Karpas-422 (cell line): ENCODE data around the gene ZNF264. TPM values are rescaled to one million over a fixed set of nuclear protein-coding genes. Genes with fewer than 3 reads are reported as not detected.
"Not testable (repeated sequence)": the region's sequence is repeated elsewhere in the genome, so short reads cannot be mapped to it uniquely, and the experiment has no call there.

Experiments used
- DNase-seq: peaks from one replicate; pipeline ENCODE4 v3.0.0-alpha.2; 2015
- H2AFZ ChIP-seq: fragments of 200-600 bp; sonication (generic); 2 replicates; pipeline ENCODE4 v1.6.1; 2014; ENCODE audit warnings: antibody characterized with exemption, low read length, mixed read lengths
- H3K27ac ChIP-seq: fragments of 200-600 bp; sonication (generic); 2 replicates; pipeline ENCODE4 v1.5.1; 2014; ENCODE audit warnings: mild to moderate bottlenecking, low read length, moderate library complexity
- H3K27me3 ChIP-seq: fragments of 200-600 bp; sonication (generic); 2 replicates; pipeline ENCODE4 v1.6.1; 2014; ENCODE audit warnings: low read length, mixed read lengths
- H3K36me3 ChIP-seq: fragments of 200-600 bp; sonication (generic); 2 replicates; pipeline ENCODE4 v1.6.1; 2014; ENCODE audit warnings: low read length, mixed read lengths; ENCODE audit not compliant: insufficient read depth
- H3K4me1 ChIP-seq: fragments of 200-600 bp; sonication (generic); 2 replicates; pipeline ENCODE4 v1.6.1; 2014; ENCODE audit warnings: mild to moderate bottlenecking, low read length, mixed read lengths
- H3K4me2 ChIP-seq: fragments of 200-600 bp; sonication (generic); 2 replicates; pipeline ENCODE4 v1.6.1; 2014; ENCODE audit warnings: low read length, low read depth, mild to moderate bottlenecking; ENCODE audit not compliant: poor library complexity, severe bottlenecking
- H3K4me3 ChIP-seq: fragments of 200-600 bp; sonication (generic); 2 replicates; pipeline ENCODE4 v1.5.1; 2014; ENCODE audit warnings: mild to moderate bottlenecking, antibody characterized with exemption, low read length, mixed read lengths
- H3K79me2 ChIP-seq: fragments of 200-600 bp; sonication (generic); 2 replicates; pipeline ENCODE4 v1.6.1; 2014; ENCODE audit warnings: mild to moderate bottlenecking, low read length, mixed read lengths
- H3K9ac ChIP-seq: fragments of 200-600 bp; sonication (generic); 2 replicates; pipeline ENCODE4 v1.6.0; 2014; ENCODE audit warnings: low read length
- H3K9me2 ChIP-seq: fragments of 200-600 bp; sonication (generic), shearing (Covaris generic); replicated peaks from 2 replicates; pipeline ENCODE4 v1.6.0; 2014; ENCODE audit warnings: mild to moderate bottlenecking, low read length, moderate library complexity; ENCODE audit not compliant: insufficient read depth
- H3K9me3 ChIP-seq: fragments of 300-700, 200-600 bp; sonication (generic); 2 replicates; pipeline ENCODE4 v1.6.1; 2014; ENCODE audit warnings: low read length, mixed read lengths
- H4K20me1 ChIP-seq: fragments of 200-600 bp; sonication (generic); 2 replicates; pipeline ENCODE4 v1.6.1; 2014; ENCODE audit warnings: mild to moderate bottlenecking, antibody characterized with exemption, low read length, low read depth; ENCODE audit not compliant: insufficient read depth
- total RNA-seq: library from RNA; depleted of rRNA; stranded (reverse); fragments of >200 nt; shearing (Covaris generic); gene quantifications from 2 replicates; pipeline ENCODE4 v1.2.3, GENCODE V29; 2014; ENCODE audit warnings: low replicate concordance

The ZNF264 gene
- total RNA-seq, 1 experiment from 2014 or later, result 30.0 TPM

- H3K27me3 ChIP-seq, result no peaks in the 10 kb centered on the region
- H3K36me3 ChIP-seq, result peaks cover 67% of the 10 kb centered on the region
Observed at GRCh38 chr19:57249329-57249728, 58.0 kb downstream of the ZNF264 start.

GRCh38 chr19:57253767-57254166 lies 62.5 kb downstream of the ZNF264 start:
- H3K4me2 ChIP-seq, H3K4me1 ChIP-seq, H3K27me3 ChIP-seq, H3K9me2 ChIP-seq, H3K9ac ChIP-seq, H4K20me1 ChIP-seq, H3K4me3 ChIP-seq, H2AFZ ChIP-seq, H3K27ac ChIP-seq, DNase-seq, H3K9me3 ChIP-seq: not testable (repeated sequence)
- peaks cover 60% of the 10 kb centered on the region for H3K79me2 ChIP-seq
- peaks cover 73% of the 10 kb centered on the region for H3K36me3 ChIP-seq

More at GRCh38 chr19:57249329-57249728, 58.0 kb downstream of the ZNF264 start:
- Histone ChIP-seq H3K4me3 (no peak overlapping the region), H3K4me1 (no peaks in the 10 kb centered on the region), H3K9me3 (no peaks in the 10 kb centered on the region), H3K27ac (no peak overlapping the region), H3K4me2 (no peak overlapping the region), H3K9ac (no peak overlapping the region), H3K79me2 (peaks cover 58% of the 10 kb centered on the region), H2AFZ (no peak overlapping the region), H3K9me2 (no peaks in the 10 kb centered on the region), H4K20me1 (no peaks in the 10 kb centered on the region)
- DNase-seq, result no peak

GRCh38 chr19:57262044-57262443 lies 70.7 kb downstream of the ZNF264 start:
- H3K4me1 ChIP-seq, result peaks cover 6% of the 10 kb centered on the region
- H3K27ac ChIP-seq, result no peak overlapping the region
- no peak overlapping the region for H3K4me2 ChIP-seq
- no peaks in the 10 kb centered on the region for H3K27me3 ChIP-seq
- no peak for DNase-seq
- peaks cover 27% of the 10 kb centered on the region; the same call in 1 of the 2 replicates for H3K36me3 ChIP-seq
- no peak overlapping the region for H3K9ac ChIP-seq
- H3K79me2 ChIP-seq, result peaks cover 19% of the 10 kb centered on the region
- no peaks in the 10 kb centered on the region for H4K20me1 ChIP-seq
- H3K9me2 ChIP-seq, result 0 out of 2 replicates have a peak, but pooled peaks cover 4% of the 10 kb centered on the region
- no peak overlapping the region for H3K4me3 ChIP-seq
- H2AFZ ChIP-seq, result no peak overlapping the region
- H3K9me3 ChIP-seq, result no peaks in the 10 kb centered on the region

GRCh38 chr19:57263244-57263741 lies 72.0 kb downstream of the ZNF264 start:
- Histone ChIP-seq H3K4me1 (peaks cover 15% of the 10 kb centered on the region), H3K27ac (no peak overlapping the region), H3K27me3 (no peaks in the 10 kb centered on the region), H3K79me2 (peaks cover 12% of the 10 kb centered on the region), H3K9me2 (0 out of 2 replicates have a peak, but pooled peaks cover 4% of the 10 kb centered on the region), H3K9ac (no peak overlapping the region), H2AFZ (no peak overlapping the region), H4K20me1 (no peaks in the 10 kb centered on the region), H3K4me3 (no peak overlapping the region), H3K36me3 (peaks cover 23% of the 10 kb centered on the region; the same call in 1 of the 2 replicates), H3K9me3 (no peaks in the 10 kb centered on the region), H3K4me2 (no peak overlapping the region)
- DNase-seq, result no peak

GRCh38 chr19:57267291-57267690 lies 76.0 kb downstream of the ZNF264 start:
- no peak overlapping the region for H3K4me3 ChIP-seq
- peak overlapping the region; percentile 57 for H3K27ac ChIP-seq
- no peaks in the 10 kb centered on the region for H3K36me3 ChIP-seq
- peak overlapping the region; percentile 31 for H3K4me2 ChIP-seq
- H3K4me1 ChIP-seq, result peaks cover 38% of the 10 kb centered on the region
- no peaks in the 10 kb centered on the region for H3K9me3 ChIP-seq
- peak; percentile 54 for DNase-seq
- no peak overlapping the region for H2AFZ ChIP-seq
- H3K79me2 ChIP-seq, result no peaks in the 10 kb centered on the region
- H4K20me1 ChIP-seq, result no peaks in the 10 kb centered on the region
- H3K9me2 ChIP-seq, result no peaks in the 10 kb centered on the region
- no peak overlapping the region for H3K9ac ChIP-seq
- no peaks in the 10 kb centered on the region for H3K27me3 ChIP-seq

GRCh38 chr19:57269515-57270250 lies 78.4 kb downstream of the ZNF264 start:
- H3K27ac ChIP-seq, result peak overlapping the region; percentile 81
- H3K4me3 ChIP-seq, result peak overlapping the region; percentile 44
- H3K4me1 ChIP-seq, result peaks cover 45% of the 10 kb centered on the region
- H3K9me2 ChIP-seq, result no peaks in the 10 kb centered on the region
- H3K9ac ChIP-seq, result peak overlapping the region; percentile 43
- peak overlapping the region; percentile 67 for H3K4me2 ChIP-seq
- DNase-seq, result peak; percentile 85
- no peaks in the 10 kb centered on the region for H3K9me3 ChIP-seq
- peak overlapping the region; percentile 71 for H2AFZ ChIP-seq
- H3K79me2 ChIP-seq, result no peaks in the 10 kb centered on the region
- H3K36me3 ChIP-seq, result 0 out of 2 replicates have a peak, but pooled peaks cover under 1% of the 10 kb centered on the region
- H4K20me1 ChIP-seq, result no peaks in the 10 kb centered on the region
- no peaks in the 10 kb centered on the region for H3K27me3 ChIP-seq

- H3K27ac ChIP-seq, result no peak overlapping the region
- H3K9me2 ChIP-seq, result no peaks in the 10 kb centered on the region
- peaks cover 42% of the 10 kb centered on the region for H3K4me1 ChIP-seq
- no peak overlapping the region for H3K4me3 ChIP-seq
- H3K9ac ChIP-seq, result no peak overlapping the region
- H2AFZ ChIP-seq, result no peak overlapping the region
- no peak for DNase-seq
- H3K4me2 ChIP-seq, result no peak overlapping the region
- H3K9me3 ChIP-seq, result no peaks in the 10 kb centered on the region
- H3K79me2 ChIP-seq, result no peaks in the 10 kb centered on the region
- no peaks in the 10 kb centered on the region for H3K27me3 ChIP-seq
- 0 out of 2 replicates have a peak, but pooled peaks cover 3% of the 10 kb centered on the region for H3K36me3 ChIP-seq
- no peaks in the 10 kb centered on the region for H4K20me1 ChIP-seq
Observed at GRCh38 chr19:57271280-57271679, 80.0 kb downstream of the ZNF264 start.
